GM21529 (cell line): ENCODE results near the gene MMGT1.
"Not testable (repeated sequence)": the region's sequence is repeated elsewhere in the genome, so short reads cannot be mapped to it uniquely, and the experiment has no call there.

Experiments used
- ATAC-seq: cut with Tn5 transposase; IDR thresholded peaks from one replicate; pipeline ENCODE4 v1.9.1; 2021; ENCODE audit not compliant: unreplicated experiment

The MMGT1 gene

DNA sequence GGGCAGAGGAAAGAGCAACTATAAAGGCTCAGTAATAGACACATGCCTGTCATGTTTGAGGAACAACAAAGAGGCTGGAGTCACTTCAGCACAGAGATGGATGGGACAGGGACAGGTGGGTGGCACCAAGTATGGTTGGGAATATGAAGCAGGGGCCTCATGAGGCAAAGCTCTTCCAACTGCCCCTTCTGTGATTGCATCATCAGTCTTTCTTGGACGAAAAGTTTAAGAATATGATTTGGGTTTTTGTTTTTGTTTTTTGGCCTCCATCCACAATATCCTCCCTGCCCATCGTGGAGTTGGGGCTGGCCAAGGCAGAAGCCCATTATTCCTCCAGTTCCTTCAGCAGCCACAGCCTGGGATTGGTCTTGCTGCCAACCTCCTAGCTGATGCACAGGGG, 45.9 kb downstream of the MMGT1 start:
- no peak for ATAC-seq

DNA sequence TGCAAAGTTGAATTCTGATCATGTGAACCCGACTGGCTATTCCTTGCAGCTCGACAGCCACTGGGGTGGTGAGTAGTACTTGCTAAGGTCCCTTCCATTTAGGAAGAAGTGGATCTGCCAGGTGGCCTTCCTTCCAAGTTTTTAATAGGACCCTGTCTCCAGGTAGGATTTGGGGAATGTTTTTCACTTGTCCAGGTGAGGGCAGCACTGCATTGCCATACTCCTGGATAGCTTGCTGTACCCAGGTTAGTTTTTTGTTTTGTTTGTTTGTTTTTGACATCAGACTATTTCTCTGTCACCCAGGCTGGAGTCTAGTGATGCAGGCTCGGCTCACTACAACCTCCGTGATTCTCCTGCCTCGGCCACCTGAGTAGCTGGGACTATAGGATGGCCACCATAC, 50.4 kb downstream of the MMGT1 start:
- no peak for ATAC-seq

DNA sequence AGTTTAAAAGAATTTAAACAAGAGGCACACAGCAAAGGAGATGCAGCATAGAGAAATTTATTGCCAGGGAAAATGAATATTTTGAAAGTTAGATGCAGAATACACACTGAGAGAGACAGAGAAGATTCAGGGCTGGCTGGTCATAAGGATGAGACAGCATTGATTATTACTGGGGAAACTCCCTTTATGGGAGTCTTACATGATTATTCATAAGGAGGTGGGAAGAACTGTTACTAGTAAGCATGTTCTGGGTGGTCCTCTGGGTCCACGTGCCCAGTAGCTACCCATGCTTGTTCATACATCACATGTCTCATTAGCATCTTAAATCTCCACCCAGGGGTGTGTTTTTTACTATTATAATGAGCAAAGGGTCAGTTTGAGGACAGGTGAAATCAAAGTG, 53.3 kb downstream of the MMGT1 start:
- ATAC-seq, result not testable (repeated sequence)

DNA sequence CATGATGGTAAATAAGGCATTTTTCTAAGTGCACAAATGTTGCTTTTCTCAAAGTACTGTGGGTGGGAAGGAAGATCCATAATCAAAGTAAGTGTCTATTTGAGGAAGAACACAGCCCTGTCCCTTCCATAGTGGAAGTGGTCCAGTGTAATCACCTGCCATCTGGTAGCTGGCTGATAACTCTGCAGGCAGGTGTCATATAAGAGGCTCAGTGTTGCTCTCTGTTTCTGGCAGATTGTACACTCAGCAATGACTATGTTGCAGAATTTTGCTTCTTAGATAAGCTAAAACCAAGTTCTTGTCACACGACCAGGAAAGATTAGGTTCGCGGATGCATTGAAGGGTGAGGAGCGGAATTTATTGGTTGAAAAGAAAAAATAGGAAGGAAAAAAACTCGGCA, 59.4 kb downstream of the MMGT1 start:
- no peak for ATAC-seq
